IMR-90 (cell line): ENCODE measurements around the gene NOXO1. TPM values are rescaled to one million over a fixed set of nuclear protein-coding genes. Genes with fewer than 3 reads are reported as not detected.
A peak's percentile ranks its signal among the peaks of the same experiment; 100 is the strongest.

Experiments used
- ATAC-seq: fragments of 200-7000 bp; cut with Tn5 transposase; 2 replicates; pipeline ENCODE4 v1.9.1; 2020; ENCODE audit warnings: low read depth, mild to moderate bottlenecking, moderate library complexity
- BruUV-seq: library from RNA; stranded (reverse); fragments of 400-500 nt; replicated peaks from 2 replicates; lab custom pipeline; 2021; lab: Mats Ljungman, UMichigan
- CTCF ChIA-PET: fragments of 300-600 bp; formaldehyde crosslinking; extraction: SDS; loops from one replicate; lab custom pipeline; 2021; ENCODE audit warnings: antibody characterized with exemption; lab: Yijun Ruan, JAX
- POLR2A ChIA-PET: fragments of 300-600 bp; sonication (Branson Sonifier 250); formaldehyde crosslinking; loops from one replicate; lab custom pipeline; 2022; ENCODE audit warnings: antibody characterized with exemption; ENCODE audit not compliant: unreplicated experiment; lab: Charles Lee
- DNase-seq: peaks from one replicate; pipeline ENCODE4 v3.0.0; 2013
- H2AFZ ChIP-seq: replicated peaks from 2 replicates; pipeline ENCODE3; 2013; ENCODE audit warnings: low read length, mild to moderate bottlenecking; ENCODE audit not compliant: poor library complexity
- H2AK5ac ChIP-seq: 2 replicates; pipeline ENCODE4 v1.6.1; 2013; ENCODE audit warnings: low read depth, low read length, inconsistent platforms
- H2AK9ac ChIP-seq: replicated peaks from 2 replicates; pipeline ENCODE3; 2013; ENCODE audit warnings: mild to moderate bottlenecking, low read depth, low read length, moderate library complexity; ENCODE audit not compliant: poor library complexity
- H2BK120ac ChIP-seq: 2 replicates; pipeline ENCODE4 v1.6.1; 2013; ENCODE audit warnings: low read depth, low read length, inconsistent platforms
- H2BK15ac ChIP-seq: 3 replicates; pipeline ENCODE4 v1.6.1; 2013; ENCODE audit warnings: low read depth, low read length, inconsistent platforms
- H2BK20ac ChIP-seq: 2 replicates; pipeline ENCODE4 v1.6.1; 2013; ENCODE audit warnings: low read depth, mild to moderate bottlenecking, inconsistent platforms, low read length, moderate library complexity
- H2BK5ac ChIP-seq: 2 replicates; pipeline ENCODE4 v1.6.1; 2013; ENCODE audit warnings: mild to moderate bottlenecking, low read depth, low read length, inconsistent platforms; ENCODE audit not compliant: poor library complexity, severe bottlenecking
- H3K14ac ChIP-seq: replicated peaks from 2 replicates; pipeline ENCODE4 v1.6.1; 2013; ENCODE audit warnings: low read depth, low read length, inconsistent platforms
- H3K18ac ChIP-seq: 2 replicates; pipeline ENCODE4 v1.6.1; 2013; ENCODE audit warnings: low read depth, low read length, control low read depth
- H3K23ac ChIP-seq: 2 replicates; pipeline ENCODE4 v1.6.1; 2013; ENCODE audit warnings: low read depth, low read length, inconsistent platforms
- H3K27ac ChIP-seq: 2 replicates; pipeline ENCODE4 v1.5.1; 2013; ENCODE audit warnings: mild to moderate bottlenecking, control low read depth, low read length; ENCODE audit not compliant: insufficient read depth
- H3K27me3 ChIP-seq: 2 replicates; pipeline ENCODE4 v1.6.1; 2013; ENCODE audit warnings: low read length; ENCODE audit not compliant: control insufficient read depth, insufficient read depth
- H3K36me3 ChIP-seq: 2 replicates; pipeline ENCODE4 v1.6.1; 2013; ENCODE audit warnings: low read length, mixed read lengths; ENCODE audit not compliant: control insufficient read depth, insufficient read depth
- H3K4ac ChIP-seq: 2 replicates; pipeline ENCODE4 v1.6.1; 2013; ENCODE audit warnings: low read depth, low read length, inconsistent platforms
- H3K4me1 ChIP-seq: 2 replicates; pipeline ENCODE4 v1.6.1; 2013; ENCODE audit warnings: low read length, mixed read lengths; ENCODE audit not compliant: control insufficient read depth, insufficient read depth
- H3K4me2 ChIP-seq: 2 replicates; pipeline ENCODE4 v1.6.1; 2013; ENCODE audit warnings: low read depth, mild to moderate bottlenecking, control low read depth, low read length, moderate library complexity
- H3K4me3 ChIP-seq: 2 replicates; pipeline ENCODE4 v1.5.1; 2013; ENCODE audit warnings: low read depth, mild to moderate bottlenecking, control low read depth, low read length, moderate library complexity; ENCODE audit not compliant: insufficient read depth
- H3K56ac ChIP-seq: 2 replicates; pipeline ENCODE4 v1.6.1; 2013; ENCODE audit warnings: low read length, inconsistent platforms; ENCODE audit not compliant: insufficient read depth; ENCODE audit errors: extremely low read depth
- H3K79me1 ChIP-seq, 2 experiments: 2 replicates each; pipeline ENCODE4 v1.6.1; 2013; ENCODE audit warnings: low read length in 2 of 2, inconsistent platforms in 1 of 2, low read depth in 1 of 2
- H3K9ac ChIP-seq: 2 replicates; pipeline ENCODE4 v1.6.1; 2013; ENCODE audit warnings: low read depth, low read length, control low read depth
- H3K9me1 ChIP-seq: 2 replicates; pipeline ENCODE4 v1.6.1; 2013; ENCODE audit warnings: low read length, inconsistent platforms; ENCODE audit not compliant: insufficient read depth
- H3K9me3 ChIP-seq: 2 replicates; pipeline ENCODE4 v1.6.1; 2013; ENCODE audit warnings: low read length; ENCODE audit not compliant: control insufficient read depth, insufficient read depth
- H4K20me1 ChIP-seq: 2 replicates; pipeline ENCODE4 v1.6.1; 2013; ENCODE audit warnings: low read length, inconsistent platforms; ENCODE audit not compliant: insufficient read depth
- H4K5ac ChIP-seq: 2 replicates; pipeline ENCODE4 v1.6.1; 2013; ENCODE audit warnings: mild to moderate bottlenecking, low read depth, low read length, control low read depth
- H4K8ac ChIP-seq, 2 experiments: 2 replicates each; pipeline ENCODE4 v1.6.1; 2013; ENCODE audit warnings: low read depth in 2 of 2, low read length in 2 of 2, control low read depth in 1 of 2, inconsistent platforms in 1 of 2
- H4K91ac ChIP-seq: 2 replicates; pipeline ENCODE4 v1.6.1; 2013; ENCODE audit warnings: low read depth, low read length, inconsistent platforms; ENCODE audit not compliant: insufficient read depth
- BHLHE40 ChIP-seq: fragments of 150-350 bp; IDR thresholded peaks from 2 replicates; pipeline ENCODE4 v1.6.1; 2016; ENCODE audit warnings: mild to moderate bottlenecking, low read depth, low read length
- CEBPB ChIP-seq: IDR thresholded peaks from 2 replicates; pipeline ENCODE4 v1.6.1; 2012; ENCODE audit warnings: low read depth, low read length, improper control_type of control experiment
- CHD1 ChIP-seq: IDR thresholded peaks from 2 replicates; pipeline ENCODE4 v1.6.1; 2012; ENCODE audit warnings: low read depth, low read length, improper control_type of control experiment
- MAFK ChIP-seq: IDR thresholded peaks from 2 replicates; pipeline ENCODE4 v1.6.1; 2012; ENCODE audit warnings: low read depth, low read length, improper control_type of control experiment
- MAZ ChIP-seq: IDR thresholded peaks from 2 replicates; pipeline ENCODE4 v1.6.1; 2012; ENCODE audit warnings: low read depth, mild to moderate bottlenecking, low read length, improper control_type of control experiment, moderate library complexity, borderline replicate concordance
- POLR2A ChIP-seq: IDR thresholded peaks from 2 replicates; pipeline ENCODE4 v1.6.1; 2012; ENCODE audit warnings: mild to moderate bottlenecking, low read depth, low read length
- RAD21 ChIP-seq: IDR thresholded peaks from 2 replicates; pipeline ENCODE4 v1.6.1; 2012; ENCODE audit warnings: low read length, improper control_type of control experiment
- RFX5 ChIP-seq: IDR thresholded peaks from 2 replicates; pipeline ENCODE4 v1.8.0; 2012; ENCODE audit warnings: low read depth, mild to moderate bottlenecking, low read length, moderate library complexity
- SMC3 ChIP-seq: fragments of 150-350 bp; IDR thresholded peaks from 2 replicates; pipeline ENCODE4 v1.6.1; 2016; ENCODE audit warnings: low read depth, mild to moderate bottlenecking, antibody characterized with exemption, low read length, moderate library complexity
- WGBS, 2 experiments: methylation state at CpG; one replicate each; pipeline versions ENCODE4 v1.1.5 to v1.1.7; 2013; ENCODE audit warnings: missing lambda C conversion rate in 2 of 2; ENCODE audit not compliant: insufficient read length in 1 of 2; ENCODE audit errors: extremely low coverage in 2 of 2; 5-methylcytosine and 5-hydroxymethylcytosine counted together
- dilution Hi-C: fragments of 300-500 bp; cut with HindIII; formaldehyde crosslinking; loops from one replicate; pipeline ENCODE4 v1.14.3; 2018; ENCODE audit warnings: low sequenced_read_pairs; ENCODE audit not compliant: unreplicated experiment
- in situ Hi-C: fragments of 300-500 bp; cut with MboI; formaldehyde crosslinking; loops from 3 replicates; pipeline ENCODE4 v1.14.3; 2019; ENCODE audit warnings: low sequenced_read_pairs, inconsistent platforms, mixed read lengths
- intact Hi-C: fragments of 100-400 bp; cut with micrococcal nuclease; formaldehyde crosslinking; loops from 2 replicates; pipeline ENCODE4 v1.10.0; 2022
- polyA plus RNA-seq, 3 experiments: library from polyadenylated mRNA; depleted of rRNA; stranded (reverse); fragments of >200 nt; gene quantifications; 2 replicates each; pipeline ENCODE4 v1.2.3, GENCODE V29; 2012; ENCODE audit warnings: low replicate concordance in 1 of 3
- total RNA-seq: library from RNA; depleted of rRNA; stranded (reverse); fragments of >200 nt; gene quantifications from 2 replicates; pipeline ENCODE4 v1.2.3, GENCODE V29; 2012
- TF ChIP-seq, protein P1 (sequence below): conservative IDR thresholded peaks from 2 replicates; pipeline ENCODE4 v1.5.1; 2012; ENCODE audit warnings: mild to moderate bottlenecking, low read depth, low read length, improper control_type of control experiment

NOXO1 gene
- total and polyA plus RNA-seq, 2 of the 4 experiments (the other 2 are of a cell fraction): 0.56 TPM; not detected in 1

DNA sequence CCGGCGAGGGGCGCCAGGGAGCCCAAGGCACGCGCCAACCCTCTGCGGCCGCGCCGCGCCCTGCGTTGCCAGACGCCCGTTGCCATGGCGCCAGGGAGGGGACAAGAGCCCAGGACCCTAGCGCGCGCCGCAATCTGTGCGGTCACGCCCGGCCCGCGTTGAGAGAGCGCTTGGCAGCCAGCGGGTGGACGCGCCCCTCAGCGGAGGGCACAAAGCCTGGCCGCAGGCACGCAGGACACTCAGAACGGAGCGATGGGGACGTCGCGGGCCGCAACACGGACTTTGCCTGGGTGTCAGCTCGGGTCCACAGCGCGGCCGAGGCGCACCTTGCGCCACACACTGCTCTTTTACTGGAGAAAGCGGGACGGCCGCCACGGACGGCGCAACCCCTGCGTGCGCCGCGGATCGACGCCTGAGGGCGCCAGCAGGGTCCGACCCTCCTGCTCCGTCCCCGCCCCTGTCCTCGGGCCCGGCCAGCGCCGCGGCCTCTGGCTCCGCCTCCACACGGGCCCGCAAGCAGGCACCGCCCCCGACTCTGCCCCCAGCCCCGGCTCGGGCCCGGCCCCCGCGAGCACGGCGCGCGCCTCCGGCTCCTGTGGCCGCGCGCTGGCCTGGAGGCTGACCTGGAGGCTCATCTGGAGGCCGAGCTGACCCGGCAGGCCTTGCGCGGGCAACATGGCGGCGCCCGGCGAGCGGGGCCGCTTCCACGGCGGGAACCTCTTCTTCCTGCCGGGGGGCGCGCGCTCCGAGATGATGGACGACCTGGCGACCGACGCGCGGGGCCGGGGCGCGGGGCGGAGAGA lies 2.5 kb upstream of the NOXO1 start, which contains the start of gene GFER:
GFER (plus strand) TSS at position 650 of the 803 bp plus-strand sequence; CDS start at position 676, 26 bp downstream.
- Histone ChIP-seq H2AK5ac (peak within 1 kb of the TSS; percentile 34), H3K56ac (peak within 1 kb of the TSS; percentile 65), H3K14ac (peak within 1 kb of the TSS; percentile 85), H2AFZ (peak within 1 kb of the TSS; percentile 94), H2BK120ac (no peak within 1 kb of the TSS), H3K9ac (peak within 1 kb of the TSS; percentile 71), H3K27me3 (peaks cover 31% of the 10 kb centered on the region; the same call in 1 of the 2 replicates), H3K23ac (peak within 1 kb of the TSS; percentile 89), H4K5ac (peak within 1 kb of the TSS; percentile 22; the same call in 1 of the 2 replicates), H2BK5ac (peak within 1 kb of the TSS; percentile 14), H4K91ac (peak within 1 kb of the TSS; percentile 39), H2BK20ac (no peak within 1 kb of the TSS), H3K4me2 (peak within 1 kb of the TSS; percentile 92), H3K9me1 (peaks cover 9% of the 10 kb centered on the region), H4K20me1 (no peaks in the 10 kb centered on the region; the same call in none of the 2 replicates), H3K27ac (peak within 1 kb of the TSS; percentile 30), H4K8ac (peak within 1 kb of the TSS; percentile 29 to 54; a peak in 3 of 4 replicates), H3K4ac (peak within 1 kb of the TSS; percentile 30), H3K36me3 (peaks cover 19% of the 10 kb centered on the region), H3K18ac (no peak within 1 kb of the TSS), H2AK9ac (peak within 1 kb of the TSS; percentile 95), H2BK15ac (no peak within 1 kb of the TSS), H3K79me1 (peaks cover 21 to 29% of the 10 kb centered on the region in 2 experiments), H3K4me1 (peaks cover 8% of the 10 kb centered on the region), H3K4me3 (peak within 1 kb of the TSS; percentile 76), H3K9me3 (no peaks in the 10 kb centered on the region)
- 1% methylated on average over 69 of the region's 109 CpGs; no CpG with 5 or more reads in 1 of the 2 experiments for WGBS, 2 experiments
- in situ Hi-C loops: no loop called here
- intact Hi-C loops: no loop called here
- ChIA-PET POLR2A (no interaction called here), CTCF (interaction anchor here (0.8 kb wide), 1 partner anchor 20 kb away, joined by 3 read pairs; no protein-coding TSS in a partner anchor)
- no TSS peak for BruUV-seq
- ATAC-seq: peak; percentile 97
- peak; percentile 93 for DNase-seq
- TF ChIP-seq RFX5 (no peak), RAD21 (peak; percentile 7; the same call in 1 of the 2 replicates), CHD1 (no peak), SMC3 (peak; percentile 26; the same call in 1 of the 2 replicates), CEBPB (peak; percentile 42; the same call in 1 of the 2 replicates), MAFK (no peak), POLR2A (peak; percentile 75), BHLHE40 (peak; percentile 61), MAZ (peak; percentile 93; the same call in 1 of the 2 replicates)
- TF ChIP-seq, protein P1, sequence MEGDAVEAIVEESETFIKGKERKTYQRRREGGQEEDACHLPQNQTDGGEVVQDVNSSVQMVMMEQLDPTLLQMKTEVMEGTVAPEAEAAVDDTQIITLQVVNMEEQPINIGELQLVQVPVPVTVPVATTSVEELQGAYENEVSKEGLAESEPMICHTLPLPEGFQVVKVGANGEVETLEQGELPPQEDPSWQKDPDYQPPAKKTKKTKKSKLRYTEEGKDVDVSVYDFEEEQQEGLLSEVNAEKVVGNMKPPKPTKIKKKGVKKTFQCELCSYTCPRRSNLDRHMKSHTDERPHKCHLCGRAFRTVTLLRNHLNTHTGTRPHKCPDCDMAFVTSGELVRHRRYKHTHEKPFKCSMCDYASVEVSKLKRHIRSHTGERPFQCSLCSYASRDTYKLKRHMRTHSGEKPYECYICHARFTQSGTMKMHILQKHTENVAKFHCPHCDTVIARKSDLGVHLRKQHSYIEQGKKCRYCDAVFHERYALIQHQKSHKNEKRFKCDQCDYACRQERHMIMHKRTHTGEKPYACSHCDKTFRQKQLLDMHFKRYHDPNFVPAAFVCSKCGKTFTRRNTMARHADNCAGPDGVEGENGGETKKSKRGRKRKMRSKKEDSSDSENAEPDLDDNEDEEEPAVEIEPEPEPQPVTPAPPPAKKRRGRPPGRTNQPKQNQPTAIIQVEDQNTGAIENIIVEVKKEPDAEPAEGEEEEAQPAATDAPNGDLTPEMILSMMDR: peak; percentile 54
- dilution Hi-C loops: no loop called here
